HG03108 (cell line): Measurements from ENCODE around the gene SLC35F2.

Experiments
- ATAC-seq: cut with Tn5 transposase; IDR thresholded peaks from one replicate; pipeline ENCODE4 v1.9.1; 2021; ENCODE audit warnings: moderate library complexity; ENCODE audit not compliant: unreplicated experiment

Gene SLC35F2

DNA sequence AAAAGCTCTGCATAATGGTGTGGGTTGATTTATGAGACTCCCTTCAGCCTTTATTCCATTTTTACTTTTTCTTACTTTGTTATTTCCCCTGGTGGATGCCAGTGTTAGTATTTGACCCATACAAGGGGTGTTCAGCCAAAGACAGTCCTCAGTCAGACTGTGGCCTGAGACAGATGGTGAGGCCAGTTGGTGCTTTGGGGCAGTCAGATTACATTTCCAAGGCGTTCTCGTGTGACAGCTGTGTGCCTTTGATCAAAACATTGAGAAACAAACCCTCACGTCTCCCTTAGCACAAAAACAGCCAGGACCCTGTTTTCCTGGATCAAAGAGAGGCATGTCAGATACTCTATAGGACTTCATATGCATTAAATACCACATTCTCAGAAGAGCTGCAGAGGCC, 115.4 kb downstream of the SLC35F2 start:
- ATAC-seq: no peak

DNA sequence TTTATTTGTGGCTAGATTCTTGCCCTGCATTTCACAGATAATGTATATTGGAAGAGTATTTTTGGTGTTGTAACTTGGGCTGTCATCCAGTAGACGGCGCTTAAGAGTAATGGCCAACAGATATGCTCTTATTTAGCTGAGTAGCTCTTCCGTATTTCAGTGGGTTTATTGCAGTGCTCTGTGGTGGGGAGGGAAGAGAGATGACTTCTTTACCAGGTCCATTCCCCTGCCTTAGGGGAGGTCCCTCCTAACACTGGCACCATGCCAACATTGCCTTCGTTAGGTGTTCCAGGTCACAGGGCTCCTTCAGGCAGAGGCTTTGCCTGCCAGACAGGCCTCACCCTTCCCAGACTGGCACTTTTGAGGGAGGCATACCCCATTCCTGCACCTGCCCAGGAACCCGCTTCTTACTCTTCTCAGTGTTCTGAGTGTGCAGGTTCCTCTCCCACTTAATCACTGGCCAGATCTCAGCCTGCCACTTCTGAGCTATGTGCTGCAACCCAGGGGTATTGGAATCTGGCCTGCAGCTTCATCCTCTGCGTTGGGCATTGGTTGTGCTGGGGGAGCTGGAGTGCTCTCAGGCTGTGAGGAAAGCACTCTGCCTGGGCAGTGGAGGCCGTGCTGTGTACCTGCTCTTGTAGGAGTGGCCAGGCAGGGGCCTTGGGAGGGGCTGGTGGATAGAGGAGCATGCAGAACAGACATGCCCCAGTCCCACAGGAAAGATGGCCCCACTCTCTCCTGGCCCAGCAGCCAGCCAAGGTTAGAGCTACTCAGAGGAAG, 117.4 kb downstream of the SLC35F2 start:
- peak; percentile 76 for ATAC-seq
